ENCODE measurements around the gene TMEM119. TPM values are rescaled to one million over a fixed set of nuclear protein-coding genes. Genes with fewer than 3 reads are reported as not detected.

The TMEM119 gene
- total and polyA plus RNA-seq, 2 of the 13 experiments (the other 11 are each of a cell fraction or from before 2014, with no cell fraction given) = not detected

- TF ChIP-seq DR1 (CRISPR knock-in tag; IDR thresholded peaks at IDR 0.05) (peak; percentile 74; the same call in 1 of the 2 replicates), ZKSCAN8 (CRISPR knock-in tag; IDR thresholded peaks at IDR 0.05; ENCODE audit: borderline replicate concordance) (no peak), DNMT1 (CRISPR knock-in tag; IDR thresholded peaks at IDR 0.05) (peak; percentile 36; the same call in 1 of the 2 replicates), TBX2 (CRISPR knock-in tag; IDR thresholded peaks at IDR 0.05; ENCODE audit: borderline replicate concordance) (peak; percentile 46; the same call in 1 of the 2 replicates), ZNF33A (CRISPR knock-in tag; IDR thresholded peaks at IDR 0.05; ENCODE audit: borderline replicate concordance) (no peak), CEBPG (CRISPR knock-in tag; IDR thresholded peaks at IDR 0.05) (peak; percentile 31; the same call in 1 of the 2 replicates), REPIN1 (CRISPR knock-in tag; IDR thresholded peaks at IDR 0.05; ENCODE audit: borderline replicate concordance, low read depth) (peak; percentile 57; the same call in 1 of the 2 replicates), NFATC3 (CRISPR knock-in tag; IDR thresholded peaks at IDR 0.05) (no peak), HMG20A (CRISPR knock-in tag; IDR thresholded peaks at IDR 0.05; ENCODE audit: borderline replicate concordance) (no peak), KDM5B (CRISPR knock-in tag; IDR thresholded peaks at IDR 0.05; ENCODE audit: borderline replicate concordance) (peak; percentile 86; the same call in 1 of the 2 replicates), ZNF816 (CRISPR knock-in tag; IDR thresholded peaks at IDR 0.05; ENCODE audit: borderline replicate concordance) (0 out of 2 replicates have a peak, but pooled peaks have one; percentile 70), ZNF512 (CRISPR knock-in tag; IDR thresholded peaks at IDR 0.05) (0 out of 2 replicates have a peak, but pooled peaks have one; percentile 24), ZNF367 (CRISPR knock-in tag; IDR thresholded peaks at IDR 0.05; ENCODE audit: borderline replicate concordance) (no peak), PHB2 (IDR thresholded peaks at IDR 0.05; ENCODE audit: partially characterized antibody) (no peak), ZBTB2 (CRISPR knock-in tag; IDR thresholded peaks at IDR 0.05; ENCODE audit: low read depth) (no peak), HINFP (CRISPR knock-in tag; IDR thresholded peaks at IDR 0.05; ENCODE audit: low read depth) (0 out of 2 replicates have a peak, but pooled peaks have one; percentile 27), FLYWCH1 (CRISPR knock-in tag; IDR thresholded peaks at IDR 0.05) (no peak), TRIM24 (CRISPR knock-in tag; IDR thresholded peaks at IDR 0.05) (no peak), HMG20B (CRISPR knock-in tag; conservative IDR thresholded peaks at IDR 0.05) (no peak), USF2 (IDR thresholded peaks at IDR 0.05; ENCODE audit: low read depth, low read length) (no peak), USF2 (CRISPR knock-in tag; IDR thresholded peaks at IDR 0.05; ENCODE audit: borderline replicate concordance) (no peak), SOX5 (CRISPR knock-in tag; IDR thresholded peaks at IDR 0.05; ENCODE audit: borderline replicate concordance) (no peak), PPARG (CRISPR knock-in tag; conservative IDR thresholded peaks at IDR 0.05) (peak; percentile 28; the same call in 1 of the 2 replicates), ETV5 (CRISPR knock-in tag; IDR thresholded peaks at IDR 0.05; ENCODE audit: borderline replicate concordance) (no peak)
These were observed 35.3 kb downstream of the TMEM119 start, which contains the start of gene ISCU (continued) for GRCh38 chr12:108562348-108563135.
